Effector memory CD8-positive, alpha-beta T cell (primary cell): ENCODE results near the gene AMOTL2.
A peak's percentile ranks its signal among the peaks of the same experiment; 100 is the strongest.

Experiments used
- ATAC-seq: fragments of 150-1000 bp; cut with Tn5 transposase; replicated peaks from 2 replicates; pipeline ENCODE4 v1.10.0; 2021; ENCODE audit warnings: mild to moderate bottlenecking, moderate library complexity
- DNase-seq, 3 experiments: peaks; one replicate each; pipeline ENCODE4 v3.0.0; 2021
- H3K27ac Mint-ChIP-seq, 2 donors: one replicate each; pipeline ENCODE4 v1.8.0; 2022; ENCODE audit warnings: mild to moderate bottlenecking in 2 of 2, mixed read lengths in 2 of 2, moderate library complexity in 2 of 2
- H3K27me3 Mint-ChIP-seq, 2 donors: one replicate each; pipeline ENCODE4 v1.8.0; 2022; ENCODE audit warnings: mixed read lengths in 2 of 2
- H3K36me3 Mint-ChIP-seq: one replicate; pipeline ENCODE4 v1.8.0; 2022; ENCODE audit warnings: mild to moderate bottlenecking, moderate library complexity, mixed read lengths; ENCODE audit not compliant: insufficient read depth
- H3K4me1 Mint-ChIP-seq, 2 donors: one replicate each; pipeline ENCODE4 v1.8.0; 2022; ENCODE audit warnings: low read depth in 2 of 2, mixed read lengths in 2 of 2
- H3K4me3 Mint-ChIP-seq, 2 donors: one replicate each; pipeline ENCODE4 v1.8.0; 2022; ENCODE audit warnings: mild to moderate bottlenecking in 2 of 2, mixed read lengths in 2 of 2, moderate library complexity in 2 of 2
- H3K9me3 Mint-ChIP-seq, 2 donors: one replicate each; pipeline ENCODE4 v1.8.0; 2022; ENCODE audit warnings: mixed read lengths in 2 of 2

AMOTL2 gene

DNA sequence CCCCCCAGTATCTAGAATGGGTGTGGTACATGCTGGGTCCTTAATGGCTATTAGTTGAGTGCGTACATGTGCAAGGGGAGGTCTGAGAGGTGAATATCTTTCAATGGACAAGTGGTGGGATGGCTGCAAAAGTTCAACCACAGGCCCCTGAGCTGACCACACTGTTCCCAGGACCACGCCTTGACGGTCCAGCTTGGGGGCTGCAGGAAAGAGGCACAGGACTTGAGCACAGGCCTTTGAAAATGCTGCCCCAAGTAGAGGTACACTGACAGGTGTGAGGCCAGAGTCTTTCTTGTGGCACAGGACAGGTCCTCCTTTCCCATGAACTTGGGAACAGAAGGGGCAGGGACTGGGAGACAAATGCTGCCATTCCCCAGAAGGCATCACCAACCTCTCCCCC lies 24.0 kb downstream of the AMOTL2 start:
- Mint-ChIP-seq H3K27ac (no peak overlapping the region), H3K9me3 (no peaks in the 10 kb centered on the region), H3K4me1 (peaks cover 0 to under 1% of the 10 kb centered on the region in 2 donors), H3K36me3 (no peaks in the 10 kb centered on the region), H3K27me3 (peaks cover 2 to 21% of the 10 kb centered on the region in 2 donors), H3K4me3 (no peak overlapping the region)
- ATAC-seq (no peak), DNase-seq (no peak)

DNA sequence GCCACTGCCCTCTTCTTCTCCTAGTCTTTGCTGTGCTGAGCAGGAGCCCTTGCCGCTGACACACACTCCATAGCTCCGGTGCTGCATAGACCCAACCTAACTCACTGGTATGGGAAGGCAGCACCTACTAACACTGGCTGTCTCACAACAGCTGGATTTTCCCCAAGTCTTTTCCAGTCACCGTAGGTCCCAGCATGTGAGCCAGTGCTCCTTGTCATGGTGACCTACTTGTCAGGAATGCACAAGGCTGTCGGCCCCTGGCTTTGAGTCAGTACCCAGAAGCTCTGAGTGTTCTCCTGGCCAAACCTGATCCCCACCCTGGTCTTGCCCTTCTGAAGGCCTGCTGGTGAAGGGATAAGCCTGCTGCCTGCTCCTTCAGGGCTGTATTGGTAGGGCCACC lies 25.7 kb downstream of the AMOTL2 start:
- Mint-ChIP-seq H3K27me3 (peaks cover 11 to 28% of the 10 kb centered on the region in 2 donors), H3K4me1 (peaks cover 0 to 3% of the 10 kb centered on the region in 2 donors), H3K36me3 (no peaks in the 10 kb centered on the region), H3K27ac (no peak overlapping the region), H3K4me3 (no peak overlapping the region), H3K9me3 (no peaks in the 10 kb centered on the region)
- no peak for ATAC-seq
- no peak for DNase-seq

DNA sequence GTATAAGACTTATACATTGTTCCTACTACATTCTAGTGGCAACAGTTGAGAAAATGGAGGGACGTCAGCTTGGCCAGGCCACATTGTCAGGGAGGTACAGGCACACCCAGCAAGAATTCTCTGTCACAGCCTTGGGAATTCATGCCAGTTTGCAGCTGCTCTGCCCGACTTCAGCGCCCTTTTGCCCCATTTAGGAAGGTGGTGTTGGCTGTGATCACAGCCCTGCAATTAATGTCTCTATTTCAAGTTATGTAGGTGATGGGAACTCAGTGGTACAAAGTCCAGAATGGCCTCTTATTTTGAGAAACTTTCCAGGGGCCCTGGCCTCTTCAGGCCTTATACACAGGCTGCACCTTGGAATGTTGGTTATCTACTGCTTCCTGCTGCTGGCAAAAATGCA lies 26.7 kb downstream of the AMOTL2 start:
- Mint-ChIP-seq H3K9me3 (no peaks in the 10 kb centered on the region), H3K4me1 (peaks cover 0 to 3% of the 10 kb centered on the region in 2 donors), H3K27me3 (peaks cover 14 to 28% of the 10 kb centered on the region in 2 donors), H3K4me3 (no peak overlapping the region), H3K36me3 (no peaks in the 10 kb centered on the region), H3K27ac (no peak overlapping the region)
- ATAC-seq (no peak), DNase-seq (no peak)

DNA sequence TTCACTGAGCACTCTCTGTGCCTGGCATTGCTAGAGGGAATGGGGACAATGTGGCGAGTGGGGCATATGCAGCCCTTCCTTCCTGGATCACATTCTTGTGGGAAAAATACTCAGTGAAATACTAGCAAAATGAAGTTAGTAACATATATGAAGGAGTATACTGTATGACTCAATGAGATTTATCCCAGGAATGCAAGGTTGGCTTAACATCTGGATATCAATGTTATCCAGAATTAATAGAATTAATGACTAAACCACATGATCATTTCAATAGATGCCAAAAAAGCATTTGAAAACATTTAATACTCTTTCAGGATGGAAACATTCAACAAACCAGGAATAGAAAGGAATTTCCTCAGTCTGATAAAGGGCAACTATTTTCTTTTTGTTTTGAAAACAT lies 27.5 kb downstream of the AMOTL2 start:
- ATAC-seq (no peak), DNase-seq (no peak)
- peaks cover 14 to 34% of the 10 kb centered on the region in 2 donors for H3K27me3 Mint-ChIP-seq
- H3K9me3 Mint-ChIP-seq, result no peaks in the 10 kb centered on the region
- peaks cover 0 to 3% of the 10 kb centered on the region in 2 donors for H3K4me1 Mint-ChIP-seq
- H3K4me3 Mint-ChIP-seq, result no peak overlapping the region
- no peaks in the 10 kb centered on the region for H3K36me3 Mint-ChIP-seq
- no peak overlapping the region for H3K27ac Mint-ChIP-seq

DNA sequence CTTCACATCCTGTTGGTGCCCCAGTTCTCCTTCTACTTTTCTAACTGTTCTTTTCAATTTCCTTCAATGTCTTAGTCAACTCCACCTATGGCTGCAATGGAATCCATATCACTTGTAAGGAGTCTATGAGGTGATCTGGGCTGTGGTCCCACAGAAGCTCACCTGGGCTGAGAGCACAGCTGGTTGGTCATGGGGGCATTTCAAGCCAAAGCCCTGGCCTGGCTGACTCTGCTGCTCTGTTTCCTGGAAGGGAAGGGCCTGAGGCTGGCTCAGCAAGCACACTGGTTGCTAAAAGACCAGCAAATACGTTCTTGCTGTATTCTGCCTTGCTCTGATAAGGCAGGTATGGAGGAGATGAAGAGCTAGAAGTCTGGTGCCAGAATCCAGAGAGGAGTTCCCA lies 29.0 kb downstream of the AMOTL2 start:
- H3K27ac Mint-ChIP-seq, result no peak overlapping the region
- ATAC-seq, result no peak
- H3K9me3 Mint-ChIP-seq, result no peaks in the 10 kb centered on the region
- H3K36me3 Mint-ChIP-seq, result no peaks in the 10 kb centered on the region
- no peak for DNase-seq
- H3K4me3 Mint-ChIP-seq, result no peak overlapping the region
- peaks cover 14 to 42% of the 10 kb centered on the region in 2 donors for H3K27me3 Mint-ChIP-seq
- peaks cover 0 to 3% of the 10 kb centered on the region in 2 donors for H3K4me1 Mint-ChIP-seq

DNA sequence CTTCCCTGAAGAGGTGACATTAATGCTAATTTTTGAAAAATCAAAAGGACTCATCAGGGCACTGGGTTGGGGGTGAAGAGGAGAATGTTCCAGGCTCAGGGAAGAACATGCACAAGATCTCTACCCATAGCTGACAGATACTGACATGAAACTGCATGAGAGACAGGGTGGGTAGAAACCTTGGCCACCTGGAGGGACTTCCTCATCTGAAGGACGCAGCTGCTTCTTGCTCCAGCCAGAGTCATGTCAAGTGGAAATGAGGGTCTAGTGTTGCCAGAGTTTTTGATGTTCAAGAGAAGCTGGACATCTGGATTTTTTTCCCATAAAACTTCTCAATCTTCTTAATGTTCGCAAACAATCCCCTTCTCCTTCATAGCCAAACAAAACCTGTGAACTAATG lies 29.7 kb downstream of the AMOTL2 start:
- ATAC-seq, result no peak
- peaks cover 0 to 3% of the 10 kb centered on the region in 2 donors for H3K4me1 Mint-ChIP-seq

DNA sequence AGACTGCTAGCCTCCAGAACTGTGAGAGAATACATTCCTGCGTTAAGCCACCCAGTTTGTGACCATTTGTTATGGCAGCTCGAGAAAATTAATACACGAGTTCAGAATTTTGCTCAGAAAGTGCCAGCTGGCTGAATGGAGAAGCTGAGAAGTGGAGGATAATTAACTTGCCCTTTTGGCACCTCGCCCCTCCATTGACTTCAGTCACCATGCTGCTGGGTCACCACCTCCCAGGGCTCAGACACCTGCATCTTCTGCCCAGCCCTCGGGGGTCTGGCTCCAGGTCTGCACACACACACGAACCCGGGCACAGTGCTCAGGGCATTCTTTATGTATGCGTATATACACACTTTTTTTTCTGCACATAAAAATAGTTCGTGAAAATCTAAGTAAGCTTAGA lies 32.0 kb downstream of the AMOTL2 start:
- no peak overlapping the region for H3K27ac Mint-ChIP-seq

More for the DNA sequence above, 29.7 kb downstream of the AMOTL2 start:
- Mint-ChIP-seq H3K27ac (no peak overlapping the region), H3K9me3 (no peaks in the 10 kb centered on the region), H3K36me3 (no peaks in the 10 kb centered on the region), H3K4me3 (no peak overlapping the region), H3K27me3 (peaks cover 14 to 47% of the 10 kb centered on the region in 2 donors)
- DNase-seq, result no peak

DNA sequence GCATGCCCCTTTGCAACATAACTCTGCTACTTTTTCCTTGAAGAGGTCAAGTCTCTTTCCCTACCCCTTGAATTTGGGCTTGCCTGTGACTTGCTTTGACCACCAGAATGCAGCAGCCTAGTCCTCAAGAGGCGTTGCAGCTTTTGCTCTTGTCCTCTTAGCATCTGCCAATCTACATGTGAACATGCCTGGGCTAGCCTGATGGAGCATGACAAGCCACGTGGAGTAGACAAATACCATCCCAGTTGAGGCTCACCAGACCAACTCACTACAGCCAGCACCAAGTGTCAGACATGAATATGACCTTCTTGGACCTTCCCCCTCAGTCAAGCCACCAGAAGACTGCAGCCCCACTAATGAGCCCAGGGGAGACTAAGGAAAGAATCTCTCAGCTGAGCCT lies 32.9 kb downstream of the AMOTL2 start:
- H3K4me3 Mint-ChIP-seq, result no peak overlapping the region

More for the DNA sequence above, 32.0 kb downstream of the AMOTL2 start:
- H3K36me3 Mint-ChIP-seq, result no peaks in the 10 kb centered on the region
- H3K27me3 Mint-ChIP-seq, result peaks cover 14 to 41% of the 10 kb centered on the region in 2 donors
- DNase-seq (no peak), ATAC-seq (no peak)
- no peaks in the 10 kb centered on the region for H3K9me3 Mint-ChIP-seq
- peaks cover 0 to 3% of the 10 kb centered on the region in 2 donors for H3K4me1 Mint-ChIP-seq
- H3K4me3 Mint-ChIP-seq, result no peak overlapping the region

DNA sequence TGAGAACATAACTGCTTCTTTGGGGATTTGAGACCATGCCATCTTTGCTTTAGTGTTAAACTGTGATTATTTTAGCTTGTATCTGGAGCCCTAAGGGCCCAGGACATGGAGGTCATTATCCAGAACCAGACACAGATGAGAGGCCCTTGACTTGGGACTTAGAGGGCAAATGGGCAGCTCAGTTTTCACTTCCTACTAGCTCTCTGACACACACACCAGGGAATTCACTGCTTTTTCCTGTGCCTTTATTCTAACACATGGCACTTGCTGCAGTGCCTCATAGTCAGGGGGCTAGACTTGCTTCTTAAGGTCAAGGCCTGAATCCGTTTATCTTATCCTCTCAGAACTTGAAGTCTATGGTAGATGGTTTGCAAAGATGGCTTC lies 33.3 kb downstream of the AMOTL2 start:
- Mint-ChIP-seq H3K9me3 (no peaks in the 10 kb centered on the region), H3K27me3 (peaks cover 14 to 35% of the 10 kb centered on the region in 2 donors), H3K27ac (no peak overlapping the region), H3K4me1 (peaks cover 0 to 3% of the 10 kb centered on the region in 2 donors), H3K4me3 (no peak overlapping the region), H3K36me3 (no peaks in the 10 kb centered on the region)
- DNase-seq (no peak), ATAC-seq (no peak)

More for the DNA sequence above, 32.9 kb downstream of the AMOTL2 start:
- Mint-ChIP-seq H3K4me1 (peaks cover 0 to 3% of the 10 kb centered on the region in 2 donors), H3K36me3 (no peaks in the 10 kb centered on the region), H3K9me3 (no peaks in the 10 kb centered on the region), H3K27me3 (peaks cover 14 to 38% of the 10 kb centered on the region in 2 donors), H3K27ac (no peak overlapping the region)
- DNase-seq (no peak), ATAC-seq (no peak)

DNA sequence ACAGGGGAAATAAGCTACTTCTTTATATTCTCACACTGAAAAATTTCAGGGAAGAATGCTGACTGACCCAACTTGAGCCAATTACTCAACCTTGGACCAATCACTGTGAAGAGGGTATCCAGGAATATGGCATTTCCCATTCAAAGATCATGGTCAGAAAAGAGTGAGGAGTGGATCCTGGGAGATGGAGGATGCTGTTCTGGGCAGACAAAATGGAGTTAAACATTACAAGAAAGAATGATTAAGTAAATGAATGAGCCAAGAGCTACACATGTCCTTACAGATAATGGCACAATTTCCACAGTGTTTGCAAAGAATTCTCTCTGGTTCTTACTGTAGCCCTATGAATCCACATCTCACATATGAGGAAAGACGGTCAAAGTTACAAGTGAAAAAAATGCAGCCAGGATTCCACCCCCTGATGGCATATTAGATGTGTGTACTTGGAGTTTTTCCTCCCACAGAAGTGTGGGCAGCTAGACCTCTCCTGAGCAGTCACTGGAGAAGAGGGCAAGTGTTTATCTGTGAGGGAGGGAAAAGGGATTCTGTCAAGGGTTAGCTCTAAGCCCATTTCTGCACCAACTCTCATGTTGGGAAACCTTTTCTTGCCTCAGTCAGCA lies 33.8 kb downstream of the AMOTL2 start:
- ATAC-seq (no peak), DNase-seq (no peak)
- Mint-ChIP-seq H3K4me3 (no peak overlapping the region), H3K4me1 (peaks cover 0 to 3% of the 10 kb centered on the region in 2 donors), H3K36me3 (no peaks in the 10 kb centered on the region), H3K9me3 (no peaks in the 10 kb centered on the region), H3K27ac (no peak overlapping the region), H3K27me3 (peaks cover 14 to 34% of the 10 kb centered on the region in 2 donors)

DNA sequence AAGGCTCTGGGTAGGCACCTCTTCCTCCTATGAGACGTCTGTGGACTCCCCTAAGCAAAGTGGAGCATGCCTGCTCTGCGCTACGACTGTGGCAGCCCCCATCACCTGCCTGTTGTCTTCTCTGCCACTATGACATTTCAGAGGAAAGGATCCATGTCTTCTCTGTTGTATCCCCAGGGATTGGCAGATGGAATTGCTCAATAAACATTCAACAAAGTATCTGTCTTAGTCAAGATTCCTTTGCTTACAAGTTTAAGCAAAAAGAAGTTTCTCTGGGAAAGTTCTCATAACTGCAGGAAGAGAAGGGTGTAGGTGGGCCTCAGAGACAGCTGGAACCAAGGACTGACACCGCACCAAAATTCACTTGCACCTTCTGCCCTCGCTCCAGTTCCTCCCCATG lies 34.3 kb downstream of the AMOTL2 start:
- Mint-ChIP-seq H3K4me1 (no peaks in the 10 kb centered on the region), H3K27me3 (peaks cover 8 to 28% of the 10 kb centered on the region in 2 donors), H3K27ac (no peak overlapping the region), H3K4me3 (no peak overlapping the region), H3K36me3 (no peaks in the 10 kb centered on the region), H3K9me3 (no peaks in the 10 kb centered on the region)
- ATAC-seq (no peak), DNase-seq (no peak)

DNA sequence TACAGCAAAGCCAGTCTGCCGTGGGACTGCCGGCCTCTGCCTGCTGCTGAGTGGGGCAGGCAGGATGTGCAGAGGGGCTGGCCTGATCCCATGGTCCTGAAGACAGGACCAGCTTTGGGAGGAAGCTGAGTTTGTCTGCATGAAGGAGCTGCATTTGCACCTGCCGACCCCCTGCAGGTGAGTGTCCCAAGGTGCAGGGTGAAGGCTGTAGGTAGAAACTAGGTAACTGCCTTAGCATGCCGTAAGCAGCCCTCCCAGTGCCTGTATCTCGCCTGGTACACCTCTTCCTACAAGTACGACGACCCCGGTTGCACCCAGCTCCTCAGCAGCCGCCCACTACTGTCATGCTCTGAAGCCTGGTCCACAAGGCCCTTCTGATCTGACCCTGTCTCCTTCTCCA lies 34.9 kb downstream of the AMOTL2 start:
- ATAC-seq, result no peak
- no peaks in the 10 kb centered on the region for H3K36me3 Mint-ChIP-seq
- H3K4me1 Mint-ChIP-seq, result no peaks in the 10 kb centered on the region
- H3K4me3 Mint-ChIP-seq, result no peak overlapping the region
- H3K9me3 Mint-ChIP-seq, result no peaks in the 10 kb centered on the region
- H3K27me3 Mint-ChIP-seq, result peaks cover 6 to 27% of the 10 kb centered on the region in 2 donors
- no peak for DNase-seq
- H3K27ac Mint-ChIP-seq, result no peak overlapping the region

DNA sequence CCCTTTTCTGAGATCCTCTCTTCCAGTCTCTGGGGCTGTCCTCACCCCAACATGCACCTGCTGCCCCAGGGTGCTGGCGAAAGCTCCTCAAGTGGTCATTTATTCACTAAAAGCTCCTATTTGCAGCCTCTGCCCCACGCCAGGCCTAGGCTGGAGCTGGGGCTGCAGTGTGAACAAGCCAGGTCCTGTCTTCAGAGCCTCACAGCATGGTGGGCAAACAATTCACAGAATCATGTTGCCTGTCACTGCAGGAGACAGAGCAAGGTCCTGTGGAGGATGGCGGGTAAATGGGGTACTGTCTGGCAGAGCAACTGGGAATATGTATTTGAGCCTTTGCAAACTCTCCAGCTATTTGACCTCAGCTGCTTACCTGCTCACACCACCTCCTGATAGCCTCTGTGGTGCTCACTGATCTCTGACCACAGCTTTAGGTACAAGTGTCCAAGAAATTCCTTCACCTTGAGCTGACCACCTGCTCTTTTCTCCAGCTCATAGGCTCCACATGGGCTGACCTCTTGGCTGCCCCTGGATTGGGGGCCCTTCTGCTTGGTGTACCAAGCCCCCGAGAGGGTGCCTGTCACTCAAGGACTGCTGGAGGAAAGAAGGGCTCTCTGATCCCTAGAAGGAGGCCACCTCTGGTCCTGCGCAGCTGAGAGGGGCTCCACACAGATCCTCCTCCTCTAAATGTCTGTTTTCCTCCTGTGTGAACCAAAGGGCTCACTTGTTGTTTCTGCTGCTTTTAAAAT lies 35.6 kb downstream of the AMOTL2 start:
- peaks cover 4 to 32% of the 10 kb centered on the region in 2 donors for H3K27me3 Mint-ChIP-seq
- ATAC-seq (no peak), DNase-seq (no peak)
- H3K9me3 Mint-ChIP-seq, result no peaks in the 10 kb centered on the region
- no peaks in the 10 kb centered on the region for H3K36me3 Mint-ChIP-seq
- H3K4me1 Mint-ChIP-seq, result no peaks in the 10 kb centered on the region
- H3K4me3 Mint-ChIP-seq, result no peak overlapping the region
- peak overlapping the region in 1 of 2 donors; percentile 59 for H3K27ac Mint-ChIP-seq

DNA sequence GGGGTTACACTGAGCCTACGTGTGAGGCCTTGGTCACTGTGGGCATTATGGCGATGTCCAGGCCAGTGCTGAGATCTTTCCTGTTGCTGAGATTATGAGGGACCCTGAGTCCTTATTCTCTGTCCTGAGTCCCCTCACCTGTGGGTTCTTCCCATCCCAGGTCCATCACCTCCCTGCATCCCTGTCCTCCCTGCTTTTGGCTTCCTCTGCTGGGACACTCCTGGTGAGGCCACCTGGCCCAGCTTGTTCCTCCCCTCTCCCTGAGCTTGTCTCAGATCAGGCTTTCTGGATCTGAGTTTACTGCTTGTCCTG lies 36.1 kb downstream of the AMOTL2 start:
- Mint-ChIP-seq H3K27ac (peak overlapping the region in 1 of 2 donors; percentile 59), H3K4me3 (no peak overlapping the region), H3K4me1 (no peaks in the 10 kb centered on the region), H3K9me3 (no peaks in the 10 kb centered on the region), H3K27me3 (peaks cover 0 to 37% of the 10 kb centered on the region in 2 donors), H3K36me3 (no peaks in the 10 kb centered on the region)
- no peak for ATAC-seq
- DNase-seq, result no peak
